Hepatocyte (in vitro differentiated cells): Measurements from ENCODE around the gene PRKAA2. TPM values are rescaled to one million over a fixed set of nuclear protein-coding genes. Genes with fewer than 3 reads are reported as not detected.

Experiments
- DNase-seq: peaks from one replicate; pipeline ENCODE4 v3.0.0-alpha.2; 2016; ENCODE audit warnings: low spot score
- H2AFZ ChIP-seq: fragments of 200-600 bp; sonication (generic); 2 replicates; pipeline ENCODE4 v1.6.0; 2016; ENCODE audit warnings: antibody characterized with exemption, mild to moderate bottlenecking
- H3K27ac ChIP-seq: fragments of 200-600 bp; sonication (generic); 2 replicates; pipeline ENCODE4 v1.5.1; 2016; ENCODE audit warnings: mild to moderate bottlenecking
- H3K27me3 ChIP-seq: fragments of 200-600 bp; sonication (generic); 2 replicates; pipeline ENCODE4 v1.6.1; 2016
- H3K36me3 ChIP-seq: fragments of 200-600 bp; sonication (generic); replicated peaks from 2 replicates; pipeline ENCODE4 v1.5.1; 2016; ENCODE audit warnings: low read depth; ENCODE audit not compliant: insufficient read depth
- H3K4me1 ChIP-seq: fragments of 200-600 bp; sonication (generic); 2 replicates; pipeline ENCODE4 v1.5.1; 2016; ENCODE audit warnings: mild to moderate bottlenecking, moderate library complexity; ENCODE audit not compliant: insufficient read depth
- H3K4me2 ChIP-seq: fragments of 200-600 bp; sonication (generic); 2 replicates; pipeline ENCODE4 v1.6.0; 2016
- H3K4me3 ChIP-seq: fragments of 200-600 bp; sonication (generic); 2 replicates; pipeline ENCODE4 v1.5.1; 2016; ENCODE audit warnings: mild to moderate bottlenecking
- H3K79me2 ChIP-seq: fragments of 200-600 bp; sonication (generic); 2 replicates; pipeline ENCODE4 v1.6.0; 2017; ENCODE audit warnings: mild to moderate bottlenecking
- H3K9me2 ChIP-seq: fragments of 200-600 bp; sonication (generic); replicated peaks from 2 replicates; pipeline ENCODE4 v1.6.0; 2017; ENCODE audit warnings: mild to moderate bottlenecking; ENCODE audit not compliant: insufficient read depth
- H3K9me3 ChIP-seq: fragments of 200-600 bp; sonication (generic); 2 replicates; pipeline ENCODE4 v1.5.1; 2016; ENCODE audit warnings: low read depth, mild to moderate bottlenecking
- H4K20me1 ChIP-seq: fragments of 200-600 bp; sonication (generic); 2 replicates; pipeline ENCODE4 v1.6.0; 2016; ENCODE audit warnings: mild to moderate bottlenecking; ENCODE audit not compliant: insufficient read depth, poor library complexity, severe bottlenecking
- CTCF ChIP-seq: fragments of 200-600 bp; sonication (generic); IDR thresholded peaks from 2 replicates; pipeline ENCODE4 v1.5.1; 2016; ENCODE audit warnings: antibody characterized with exemption, mild to moderate bottlenecking; ENCODE audit not compliant: poor library complexity
- EZH2 ChIP-seq: fragments of 200-600 bp; sonication (generic); IDR thresholded peaks from 2 replicates; pipeline ENCODE4 v1.6.1; 2016; ENCODE audit warnings: antibody characterized with exemption, mild to moderate bottlenecking, borderline replicate concordance
- EZH2phosphoT487 ChIP-seq: fragments of 200-600 bp; sonication (generic); IDR thresholded peaks from one replicate; pipeline ENCODE4 v1.6.1; 2018; ENCODE audit warnings: antibody characterized with exemption, mild to moderate bottlenecking, low read depth, moderate library complexity; ENCODE audit not compliant: unreplicated experiment, severe bottlenecking
- WGBS: methylation state at CpG from one replicate; pipeline ENCODE4 v1.1.6; 2016; ENCODE audit warnings: low lambda C conversion rate; ENCODE audit errors: missing lambda C conversion rate; 5-methylcytosine and 5-hydroxymethylcytosine counted together
- polyA plus RNA-seq: library from polyadenylated mRNA; unstranded; fragments of >200 nt; fragmentation: Nextera tagmentation; extraction: Ambion mirVana; gene quantifications from 2 replicates; pipeline ENCODE4 v1.2.1, GENCODE V29; 2016
- total RNA-seq: library from RNA; depleted of rRNA; stranded (reverse); fragments of >200 nt; gene quantifications from 2 replicates; pipeline ENCODE4 v1.2.3, GENCODE V29; 2014

PRKAA2 gene
- total and polyA plus RNA-seq, 2 experiments from 2014 or later, result 1.8 to 7.7 TPM

- DNase-seq, result no peak
- H3K9me2 ChIP-seq, result no peaks in the 10 kb centered on the region
- no peak overlapping the region for H2AFZ ChIP-seq
- H3K36me3 ChIP-seq, result no peaks in the 10 kb centered on the region
- 100% methylated on average over 1 of the region's 1 CpG for WGBS
- H3K4me1 ChIP-seq, result no peaks in the 10 kb centered on the region
- H3K79me2 ChIP-seq, result peaks cover 27% of the 10 kb centered on the region
- H4K20me1 ChIP-seq, result no peaks in the 10 kb centered on the region
- H3K27me3 ChIP-seq, result no peaks in the 10 kb centered on the region
- H3K27ac ChIP-seq, result no peak overlapping the region
- TF ChIP-seq EZH2phosphoT487 (no peak), CTCF (no peak), EZH2 (no peak)
- H3K9me3 ChIP-seq, result no peaks in the 10 kb centered on the region
- H3K4me2 ChIP-seq, result no peak overlapping the region
- no peak overlapping the region for H3K4me3 ChIP-seq
These were observed 2.0 kb downstream of the PRKAA2 start for GRCh38 chr1:56647106-56647505.

GRCh38 chr1:56648546-56648945 is 3.4 kb downstream of the PRKAA2 start:
- no peaks in the 10 kb centered on the region for H3K27me3 ChIP-seq

GRCh38 chr1:56654126-56654923 is 9.2 kb downstream of the PRKAA2 start:
- Histone ChIP-seq H3K9me3 (peaks cover 11% of the 10 kb centered on the region), H3K36me3 (no peaks in the 10 kb centered on the region), H3K27ac (no peak overlapping the region), H3K4me1 (no peaks in the 10 kb centered on the region), H3K79me2 (peaks cover 10% of the 10 kb centered on the region), H3K4me2 (no peak overlapping the region), H4K20me1 (no peaks in the 10 kb centered on the region), H3K9me2 (no peaks in the 10 kb centered on the region), H2AFZ (no peak overlapping the region), H3K27me3 (no peaks in the 10 kb centered on the region), H3K4me3 (no peak overlapping the region)
- WGBS, result 89% methylated on average over 1 of the region's 1 CpG
- no peak for DNase-seq
- TF ChIP-seq EZH2, result no peak
- no peak for TF ChIP-seq CTCF
- TF ChIP-seq EZH2phosphoT487, result no peak

More at GRCh38 chr1:56648546-56648945, 3.4 kb downstream of the PRKAA2 start:
- peaks cover 27% of the 10 kb centered on the region for H3K79me2 ChIP-seq
- H4K20me1 ChIP-seq, result no peaks in the 10 kb centered on the region
- no peak overlapping the region for H3K4me2 ChIP-seq
- no peak overlapping the region for H3K4me3 ChIP-seq
- no peaks in the 10 kb centered on the region for H3K4me1 ChIP-seq
- H2AFZ ChIP-seq, result no peak overlapping the region
- 73% methylated on average over 4 of the region's 4 CpGs for WGBS
- no peak overlapping the region for H3K27ac ChIP-seq
- no peak for TF ChIP-seq EZH2phosphoT487
- TF ChIP-seq EZH2, result no peak
- no peak for TF ChIP-seq CTCF
- no peaks in the 10 kb centered on the region for H3K36me3 ChIP-seq
- H3K9me3 ChIP-seq, result no peaks in the 10 kb centered on the region
- no peak for DNase-seq
- no peaks in the 10 kb centered on the region for H3K9me2 ChIP-seq
